HepG2 (cell line): Measurements from ENCODE around the gene ACSBG1. TPM values are rescaled to one million over a fixed set of nuclear protein-coding genes. Genes with fewer than 3 reads are reported as not detected.

Experiments
- ATAC-seq: fragments of 200-7000 bp; cut with Tn5 transposase; 3 replicates; pipeline ENCODE4 v1.9.1; 2020; ENCODE audit warnings: mild to moderate bottlenecking, moderate library complexity
- BruUV-seq: library from RNA; stranded (reverse); fragments of 400-500 nt; replicated peaks from 2 replicates; lab custom pipeline; 2021; lab: Mats Ljungman, UMichigan
- CTCF ChIA-PET: fragments of 300-600 bp; formaldehyde crosslinking; extraction: SDS; loops from one replicate; lab custom pipeline; 2021; ENCODE audit warnings: low total read pairs, inconsistent platforms, low intra/inter-chr PET ratio; lab: Yijun Ruan, JAX
- POLR2A ChIA-PET: fragments of 350-600 bp; sonication (Branson Sonifier 250); formaldehyde crosslinking; loops from one replicate; lab custom pipeline; 2020; ENCODE audit warnings: antibody characterized with exemption, inconsistent platforms; lab: Yijun Ruan, JAX
- DNase-seq: peaks from one replicate; pipeline ENCODE4 v3.0.0-alpha.2; 2015; ENCODE audit warnings: low spot score
- FAIRE-seq: peaks from 3 replicates; lab custom pipeline; 2011; peaks lifted over from hg19 to GRCh38; lab: Jason Lieb, UNC
- H2AFZ ChIP-seq: one replicate; pipeline ENCODE4 v1.6.1; 2011; ENCODE audit warnings: low read length, inconsistent platforms
- H3K27ac ChIP-seq: fragments of 300-600 bp; 3 replicates; pipeline ENCODE4 v1.8.0; 2011; ENCODE audit warnings: mixed run types, mild to moderate bottlenecking, mixed read lengths, low read length, inconsistent platforms; ENCODE audit not compliant: insufficient read depth; ENCODE audit errors: extremely low read length
- H3K27me3 ChIP-seq, 2 experiments: fragments of 200-600 bp in 1 of 2; 2 replicates in 1 of 2; 3 replicates in 1 of 2; pipeline versions ENCODE4 v1.6.0 to v1.8.0; 2011; ENCODE audit warnings: low read length in 2 of 2, mild to moderate bottlenecking in 2 of 2, moderate library complexity in 2 of 2, inconsistent platforms in 1 of 2; ENCODE audit not compliant: insufficient read depth in 2 of 2, control insufficient read depth in 1 of 2
- H3K36me3 ChIP-seq, 2 experiments: fragments of 200-600 bp in 1 of 2; replicated peaks in 1 of 2; 2 replicates in 1 of 2; 3 replicates in 1 of 2; pipeline versions ENCODE4 v1.5.1 to v1.8.0; 2011; ENCODE audit warnings: low read length in 2 of 2, inconsistent platforms in 1 of 2; ENCODE audit not compliant: insufficient read depth in 2 of 2, control insufficient read depth in 1 of 2
- H3K4me1 ChIP-seq: 2 replicates; pipeline ENCODE4 v1.5.1; 2012; ENCODE audit warnings: low read length, inconsistent platforms; ENCODE audit not compliant: insufficient read depth
- H3K4me2 ChIP-seq: 2 replicates; pipeline ENCODE4 v1.6.0; 2011; ENCODE audit warnings: low read depth, low read length, inconsistent platforms
- H3K4me3 ChIP-seq, 3 experiments: fragments of 200-600 bp in 1 of 3; sonication (generic), shearing (Covaris generic) in 1 of 3; replicated peaks in 1 of 3; 2 replicates each; pipeline ENCODE4 v1.5.1; 2011 to 2016; ENCODE audit warnings: low read length in 3 of 3, inconsistent platforms in 2 of 3, low read depth in 2 of 3, mild to moderate bottlenecking in 2 of 3, control low read depth in 1 of 3, mixed read lengths in 1 of 3; ENCODE audit not compliant: insufficient read depth in 1 of 3
- H3K79me2 ChIP-seq: one replicate; pipeline ENCODE4 v1.6.1; 2011; ENCODE audit warnings: low read length, inconsistent platforms; ENCODE audit not compliant: insufficient read depth
- H3K9ac ChIP-seq: 2 replicates; pipeline ENCODE4 v1.6.0; 2011; ENCODE audit warnings: mild to moderate bottlenecking, low read depth, low read length, inconsistent platforms; ENCODE audit not compliant: insufficient read depth
- H3K9me3 ChIP-seq: 2 replicates; pipeline ENCODE4 v1.5.1; 2012; ENCODE audit warnings: mild to moderate bottlenecking, low read length
- H4K20me1 ChIP-seq: 2 replicates; pipeline ENCODE4 v1.6.0; 2011; ENCODE audit warnings: inconsistent platforms, mild to moderate bottlenecking, low read length, moderate library complexity; ENCODE audit not compliant: insufficient read depth
- CCAR2 ChIP-seq: fragments of 200-400 bp; formaldehyde crosslinking; optimal IDR thresholded peaks from 2 replicates; pipeline ENCODE3; 2018; ENCODE audit warnings: low read depth, mild to moderate bottlenecking, low read length, moderate library complexity
- CEBPB ChIP-seq: IDR thresholded peaks from 2 replicates; pipeline ENCODE4 v1.6.1; 2011; ENCODE audit warnings: low read depth, low read length, improper control_type of control experiment, borderline replicate concordance
- MEF2D ChIP-seq: sonication (generic); formaldehyde crosslinking; IDR thresholded peaks from 2 replicates; pipeline ENCODE4 v1.5.1; 2020; ENCODE audit warnings: mild to moderate bottlenecking, missing genetic modification reagents
- SCMH1 ChIP-seq: sonication (generic); formaldehyde crosslinking; IDR thresholded peaks from 2 replicates; pipeline ENCODE4 v1.9.0; 2021; ENCODE audit warnings: missing genetic modification reagents, mild to moderate bottlenecking, borderline replicate concordance
- ZNF3 ChIP-seq: IDR thresholded peaks from 2 replicates; pipeline ENCODE4 v1.7.0; 2017; ENCODE audit warnings: inconsistent platforms
- ZNF782 ChIP-seq: sonication (generic); formaldehyde crosslinking; IDR thresholded peaks from 2 replicates; pipeline ENCODE4 v1.4.0; 2020; ENCODE audit warnings: missing genetic modification reagents, mild to moderate bottlenecking, borderline replicate concordance
- ZSCAN20 ChIP-seq: sonication (generic); formaldehyde crosslinking; IDR thresholded peaks from 2 replicates; pipeline ENCODE4 v1.4.0; 2020; ENCODE audit warnings: missing genetic modification reagents, mild to moderate bottlenecking, borderline replicate concordance
- WGBS: methylation state at CpG from one replicate; pipeline ENCODE4 v1.1.6; 2017; ENCODE audit warnings: low lambda C conversion rate; 5-methylcytosine and 5-hydroxymethylcytosine counted together
- in situ Hi-C: cut with HindIII; loops from 2 replicates; pipeline ENCODE4 v1.10.0; 2017; ENCODE audit warnings: low pct_unique_long_range_greater_than_20kb; ENCODE audit not compliant: extremely low pct_ligation_motif_present
- intact Hi-C: fragments of 100-400 bp; cut with micrococcal nuclease; formaldehyde crosslinking; loops from one replicate; pipeline ENCODE4 v1.10.0; 2022; ENCODE audit not compliant: unreplicated experiment
- polyA plus RNA-seq, 8 experiments: library from polyadenylated mRNA; depleted of rRNA in 3 of 8; stranded (reverse) in 7 of 8; unstranded in 1 of 8; fragments of >200 nt; fragmentation: Illumina TruSeq in 4 of 8; extraction: Trizol in 4 of 8; gene quantifications; 2 replicates each; pipeline versions ENCODE4 v1.2.1 to v1.2.3, GENCODE V29; 2011 to 2016; ENCODE audit warnings: low read depth in 4 of 8, missing spikeins in 1 of 8, mixed read lengths in 1 of 8; ENCODE audit not compliant: insufficient read depth in 1 of 8
- total RNA-seq, 5 experiments: library from RNA; depleted of rRNA; stranded (reverse); fragments of >200 nt; fragmentation: Illumina TruSeq; extraction: Trizol; gene quantifications; 2 replicates each; pipeline ENCODE4 v1.2.3, GENCODE V29; 2016; ENCODE audit warnings: low read depth in 1 of 5
- TF ChIP-seq, protein P1 (sequence below): sonication (generic); formaldehyde crosslinking; IDR thresholded peaks from one replicate; pipeline ENCODE4 v1.5.1; 2020; ENCODE audit warnings: mild to moderate bottlenecking, missing genetic modification reagents; ENCODE audit errors: not compliant biosample characterization
- TF ChIP-seq, protein P2 (sequence below): sonication (generic); formaldehyde crosslinking; IDR thresholded peaks from 2 replicates; pipeline ENCODE4 v1.4.0; 2020; ENCODE audit warnings: missing genetic modification reagents
- TF ChIP-seq, protein P3 (sequence below): sonication (generic); formaldehyde crosslinking; IDR thresholded peaks from 2 replicates; pipeline ENCODE4 v1.8.0; 2022; ENCODE audit warnings: low read depth, missing genetic modification reagents
- TF ChIP-seq, protein P4 (sequence below): sonication (generic); formaldehyde crosslinking; IDR thresholded peaks from 2 replicates; pipeline ENCODE4 v1.5.0; 2020; ENCODE audit warnings: missing genetic modification reagents
- TF ChIP-seq, protein P5 (sequence below): sonication (generic); formaldehyde crosslinking; conservative IDR thresholded peaks from 2 replicates; pipeline ENCODE4 v1.4.0; 2020; ENCODE audit warnings: missing genetic modification reagents

The ACSBG1 gene
- total and polyA plus RNA-seq, 2 of the 13 experiments (the other 11 are each of a cell fraction or from before 2014, with no cell fraction given): 0.35 to 0.81 TPM

DNA sequence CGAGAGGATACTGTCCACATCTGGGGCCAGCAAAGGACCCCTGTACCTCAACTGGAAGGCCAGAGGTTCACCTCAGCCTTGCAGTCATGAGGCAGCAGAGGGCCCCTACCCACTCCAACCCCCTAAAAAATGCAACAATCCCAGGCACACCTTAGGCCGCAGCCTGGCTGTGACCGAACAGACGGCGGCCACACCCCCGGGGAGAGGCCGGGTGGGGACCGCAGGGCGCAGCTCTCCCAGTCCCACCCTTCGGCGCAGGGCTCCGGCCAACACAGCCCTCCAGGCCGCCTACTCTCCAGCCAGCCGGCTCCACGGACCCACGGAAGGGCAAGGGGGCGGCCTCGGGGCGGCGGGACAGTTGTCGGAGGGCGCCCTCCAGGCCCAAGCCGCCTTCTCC lies 29.5 kb upstream of the ACSBG1 start:
- H3K4me1 ChIP-seq: no peaks in the 10 kb centered on the region
- POLR2A ChIA-PET: no interaction called here
- H3K4me2 ChIP-seq: no peak overlapping the region
- in situ Hi-C loops: no loop called here
- H3K9ac ChIP-seq: no peak overlapping the region
- intact Hi-C loops: no loop called here
- ATAC-seq (no peak), FAIRE-seq (no peak), DNase-seq (no peak)
- no peaks in the 10 kb centered on the region for H3K36me3 ChIP-seq
- CTCF ChIA-PET: no interaction called here
- H3K27ac ChIP-seq: no peak overlapping the region
- BruUV-seq: no TSS peak
- H2AFZ ChIP-seq: no peak overlapping the region
- no peaks in the 10 kb centered on the region for H3K9me3 ChIP-seq
- peaks cover 0 to 25% of the 10 kb centered on the region in 2 experiments; a peak in 1 of 5 replicates for H3K27me3 ChIP-seq
- 61% methylated on average over 6 of the region's 23 CpGs for WGBS
- no peaks in the 10 kb centered on the region for H3K79me2 ChIP-seq
- no peak overlapping the region for H3K4me3 ChIP-seq
- no peaks in the 10 kb centered on the region for H4K20me1 ChIP-seq
- TF ChIP-seq ZNF782: no peak
- TF ChIP-seq, protein P1, sequence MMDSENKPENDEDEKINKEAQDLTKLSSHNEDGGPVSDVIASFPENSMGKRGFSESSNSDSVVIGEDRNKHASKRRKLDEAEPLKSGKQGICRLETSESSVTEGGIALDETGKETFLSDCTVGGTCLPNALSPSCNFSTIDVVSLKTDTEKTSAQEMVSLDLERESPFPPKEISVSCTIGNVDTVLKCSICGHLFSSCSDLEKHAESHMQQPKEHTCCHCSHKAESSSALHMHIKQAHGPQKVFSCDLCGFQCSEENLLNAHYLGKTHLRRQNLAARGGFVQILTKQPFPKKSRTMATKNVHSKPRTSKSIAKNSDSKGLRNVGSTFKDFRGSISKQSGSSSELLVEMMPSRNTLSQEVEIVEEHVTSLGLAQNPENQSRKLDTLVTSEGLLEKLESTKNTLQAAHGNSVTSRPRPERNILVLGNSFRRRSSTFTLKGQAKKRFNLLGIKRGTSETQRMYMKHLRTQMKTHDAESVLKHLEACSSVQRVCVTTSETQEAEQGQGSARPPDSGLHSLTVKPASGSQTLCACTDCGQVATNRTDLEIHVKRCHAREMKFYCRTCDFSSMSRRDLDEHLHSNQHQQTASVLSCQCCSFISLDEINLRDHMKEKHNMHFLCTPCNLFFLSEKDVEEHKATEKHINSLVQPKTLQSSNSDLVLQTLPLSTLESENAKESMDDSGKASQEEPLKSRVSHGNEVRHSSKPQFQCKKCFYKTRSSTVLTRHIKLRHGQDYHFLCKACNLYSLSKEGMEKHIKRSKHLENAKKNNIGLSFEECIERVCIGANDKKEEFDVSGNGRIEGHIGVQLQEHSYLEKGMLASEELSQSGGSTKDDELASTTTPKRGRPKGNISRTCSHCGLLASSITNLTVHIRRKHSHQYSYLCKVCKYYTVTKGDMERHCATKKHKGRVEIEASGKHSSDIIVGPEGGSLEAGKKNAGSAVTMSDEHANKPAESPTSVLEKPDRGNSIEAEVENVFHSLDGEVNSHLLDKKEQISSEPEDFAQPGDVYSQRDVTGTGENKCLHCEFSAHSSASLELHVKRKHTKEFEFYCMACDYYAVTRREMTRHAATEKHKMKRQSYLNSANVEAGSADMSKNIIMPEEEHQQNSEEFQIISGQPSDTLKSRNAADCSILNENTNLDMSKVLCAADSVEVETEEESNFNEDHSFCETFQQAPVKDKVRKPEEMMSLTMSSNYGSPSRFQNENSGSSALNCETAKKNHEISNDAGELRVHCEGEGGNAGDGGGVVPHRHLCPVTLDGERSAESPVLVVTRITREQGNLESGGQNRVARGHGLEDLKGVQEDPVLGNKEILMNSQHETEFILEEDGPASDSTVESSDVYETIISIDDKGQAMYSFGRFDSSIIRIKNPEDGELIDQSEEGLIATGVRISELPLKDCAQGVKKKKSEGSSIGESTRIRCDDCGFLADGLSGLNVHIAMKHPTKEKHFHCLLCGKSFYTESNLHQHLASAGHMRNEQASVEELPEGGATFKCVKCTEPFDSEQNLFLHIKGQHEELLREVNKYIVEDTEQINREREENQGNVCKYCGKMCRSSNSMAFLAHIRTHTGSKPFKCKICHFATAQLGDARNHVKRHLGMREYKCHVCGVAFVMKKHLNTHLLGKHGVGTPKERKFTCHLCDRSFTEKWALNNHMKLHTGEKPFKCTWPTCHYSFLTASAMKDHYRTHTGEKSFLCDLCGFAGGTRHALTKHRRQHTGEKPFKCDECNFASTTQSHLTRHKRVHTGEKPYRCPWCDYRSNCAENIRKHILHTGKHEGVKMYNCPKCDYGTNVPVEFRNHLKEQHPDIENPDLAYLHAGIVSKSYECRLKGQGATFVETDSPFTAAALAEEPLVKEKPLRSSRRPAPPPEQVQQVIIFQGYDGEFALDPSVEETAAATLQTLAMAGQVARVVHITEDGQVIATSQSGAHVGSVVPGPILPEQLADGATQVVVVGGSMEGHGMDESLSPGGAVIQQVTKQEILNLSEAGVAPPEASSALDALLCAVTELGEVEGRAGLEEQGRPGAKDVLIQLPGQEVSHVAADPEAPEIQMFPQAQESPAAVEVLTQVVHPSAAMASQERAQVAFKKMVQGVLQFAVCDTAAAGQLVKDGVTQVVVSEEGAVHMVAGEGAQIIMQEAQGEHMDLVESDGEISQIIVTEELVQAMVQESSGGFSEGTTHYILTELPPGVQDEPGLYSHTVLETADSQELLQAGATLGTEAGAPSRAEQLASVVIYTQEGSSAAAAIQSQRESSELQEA (CRISPR knock-in tag): no peak
- TF ChIP-seq ZSCAN20 (CRISPR knock-in tag): no peak
- no peak for TF ChIP-seq MEF2D (CRISPR knock-in tag)
- no peak for TF ChIP-seq SCMH1 (CRISPR knock-in tag)
- TF ChIP-seq, protein P2, sequence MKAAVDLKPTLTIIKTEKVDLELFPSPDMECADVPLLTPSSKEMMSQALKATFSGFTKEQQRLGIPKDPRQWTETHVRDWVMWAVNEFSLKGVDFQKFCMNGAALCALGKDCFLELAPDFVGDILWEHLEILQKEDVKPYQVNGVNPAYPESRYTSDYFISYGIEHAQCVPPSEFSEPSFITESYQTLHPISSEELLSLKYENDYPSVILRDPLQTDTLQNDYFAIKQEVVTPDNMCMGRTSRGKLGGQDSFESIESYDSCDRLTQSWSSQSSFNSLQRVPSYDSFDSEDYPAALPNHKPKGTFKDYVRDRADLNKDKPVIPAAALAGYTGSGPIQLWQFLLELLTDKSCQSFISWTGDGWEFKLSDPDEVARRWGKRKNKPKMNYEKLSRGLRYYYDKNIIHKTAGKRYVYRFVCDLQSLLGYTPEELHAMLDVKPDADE (CRISPR knock-in tag): no peak
- TF ChIP-seq CEBPB: no peak
- TF ChIP-seq, protein P3, sequence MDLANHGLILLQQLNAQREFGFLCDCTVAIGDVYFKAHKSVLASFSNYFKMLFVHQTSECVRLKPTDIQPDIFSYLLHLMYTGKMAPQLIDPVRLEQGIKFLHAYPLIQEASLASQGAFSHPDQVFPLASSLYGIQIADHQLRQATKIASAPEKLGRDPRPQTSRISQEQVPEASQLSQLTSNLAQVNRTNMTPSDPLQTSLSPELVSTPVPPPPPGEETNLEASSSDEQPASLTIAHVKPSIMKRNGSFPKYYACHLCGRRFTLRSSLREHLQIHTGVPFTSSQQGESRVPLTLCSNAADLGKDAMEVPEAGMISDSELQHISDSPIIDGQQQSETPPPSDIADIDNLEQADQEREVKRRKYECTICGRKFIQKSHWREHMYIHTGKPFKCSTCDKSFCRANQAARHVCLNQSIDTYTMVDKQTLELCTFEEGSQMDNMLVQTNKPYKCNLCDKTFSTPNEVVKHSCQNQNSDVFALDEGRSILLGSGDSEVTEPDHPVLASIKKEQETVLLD (CRISPR knock-in tag): no peak
- TF ChIP-seq, protein P4, sequence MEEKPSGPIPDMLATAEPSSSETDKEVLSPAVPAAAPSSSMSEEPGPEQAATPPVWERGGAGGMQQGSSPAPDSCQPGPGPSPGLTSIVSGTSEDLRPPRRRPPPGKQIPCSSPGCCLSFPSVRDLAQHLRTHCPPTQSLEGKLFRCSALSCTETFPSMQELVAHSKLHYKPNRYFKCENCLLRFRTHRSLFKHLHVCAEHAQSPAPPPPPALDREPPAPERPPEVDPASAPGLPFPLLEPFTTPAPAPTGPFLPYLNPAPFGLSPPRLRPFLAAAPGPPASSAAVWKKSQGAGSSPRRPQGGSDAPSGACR (CRISPR knock-in tag): no peak
- TF ChIP-seq, protein P5, sequence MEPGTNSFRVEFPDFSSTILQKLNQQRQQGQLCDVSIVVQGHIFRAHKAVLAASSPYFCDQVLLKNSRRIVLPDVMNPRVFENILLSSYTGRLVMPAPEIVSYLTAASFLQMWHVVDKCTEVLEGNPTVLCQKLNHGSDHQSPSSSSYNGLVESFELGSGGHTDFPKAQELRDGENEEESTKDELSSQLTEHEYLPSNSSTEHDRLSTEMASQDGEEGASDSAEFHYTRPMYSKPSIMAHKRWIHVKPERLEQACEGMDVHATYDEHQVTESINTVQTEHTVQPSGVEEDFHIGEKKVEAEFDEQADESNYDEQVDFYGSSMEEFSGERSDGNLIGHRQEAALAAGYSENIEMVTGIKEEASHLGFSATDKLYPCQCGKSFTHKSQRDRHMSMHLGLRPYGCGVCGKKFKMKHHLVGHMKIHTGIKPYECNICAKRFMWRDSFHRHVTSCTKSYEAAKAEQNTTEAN: no peak
- TF ChIP-seq CCAR2: no peak
- TF ChIP-seq ZNF3: no peak
